HepG2 (cell line): Measurements from ENCODE around the gene CARTPT. TPM values are rescaled to one million over a fixed set of nuclear protein-coding genes. Genes with fewer than 3 reads are reported as not detected.

ENCODE experiments used
- ATAC-seq: fragments of 200-7000 bp; cut with Tn5 transposase; 3 replicates; pipeline ENCODE4 v1.9.1; 2020; ENCODE audit warnings: mild to moderate bottlenecking, moderate library complexity
- BruUV-seq: library from RNA; stranded (reverse); fragments of 400-500 nt; replicated peaks from 2 replicates; lab custom pipeline; 2021; lab: Mats Ljungman, UMichigan
- CTCF ChIA-PET: fragments of 300-600 bp; formaldehyde crosslinking; extraction: SDS; loops from one replicate; lab custom pipeline; 2021; ENCODE audit warnings: low total read pairs, inconsistent platforms, low intra/inter-chr PET ratio; lab: Yijun Ruan, JAX
- POLR2A ChIA-PET: fragments of 350-600 bp; sonication (Branson Sonifier 250); formaldehyde crosslinking; loops from one replicate; lab custom pipeline; 2020; ENCODE audit warnings: antibody characterized with exemption, inconsistent platforms; lab: Yijun Ruan, JAX
- DNase-seq: peaks from one replicate; pipeline ENCODE4 v3.0.0-alpha.2; 2015; ENCODE audit warnings: low spot score
- FAIRE-seq: peaks from 3 replicates; lab custom pipeline; 2011; peaks lifted over from hg19 to GRCh38; lab: Jason Lieb, UNC
- H2AFZ ChIP-seq: one replicate; pipeline ENCODE4 v1.6.1; 2011; ENCODE audit warnings: low read length, inconsistent platforms
- H3K27ac ChIP-seq: fragments of 300-600 bp; 3 replicates; pipeline ENCODE4 v1.8.0; 2011; ENCODE audit warnings: mixed run types, mild to moderate bottlenecking, mixed read lengths, low read length, inconsistent platforms; ENCODE audit not compliant: insufficient read depth; ENCODE audit errors: extremely low read length
- H3K27me3 ChIP-seq, 2 experiments: fragments of 200-600 bp in 1 of 2; 2 replicates in 1 of 2; 3 replicates in 1 of 2; pipeline versions ENCODE4 v1.6.0 to v1.8.0; 2011; ENCODE audit warnings: low read length in 2 of 2, mild to moderate bottlenecking in 2 of 2, moderate library complexity in 2 of 2, inconsistent platforms in 1 of 2; ENCODE audit not compliant: insufficient read depth in 2 of 2, control insufficient read depth in 1 of 2
- H3K36me3 ChIP-seq, 2 experiments: fragments of 200-600 bp in 1 of 2; replicated peaks in 1 of 2; 2 replicates in 1 of 2; 3 replicates in 1 of 2; pipeline versions ENCODE4 v1.5.1 to v1.8.0; 2011; ENCODE audit warnings: low read length in 2 of 2, inconsistent platforms in 1 of 2; ENCODE audit not compliant: insufficient read depth in 2 of 2, control insufficient read depth in 1 of 2
- H3K4me1 ChIP-seq: 2 replicates; pipeline ENCODE4 v1.5.1; 2012; ENCODE audit warnings: low read length, inconsistent platforms; ENCODE audit not compliant: insufficient read depth
- H3K4me2 ChIP-seq: 2 replicates; pipeline ENCODE4 v1.6.0; 2011; ENCODE audit warnings: low read depth, low read length, inconsistent platforms
- H3K4me3 ChIP-seq, 3 experiments: fragments of 200-600 bp in 1 of 3; sonication (generic), shearing (Covaris generic) in 1 of 3; replicated peaks in 1 of 3; 2 replicates each; pipeline ENCODE4 v1.5.1; 2011 to 2016; ENCODE audit warnings: low read length in 3 of 3, inconsistent platforms in 2 of 3, low read depth in 2 of 3, mild to moderate bottlenecking in 2 of 3, control low read depth in 1 of 3, mixed read lengths in 1 of 3; ENCODE audit not compliant: insufficient read depth in 1 of 3
- H3K79me2 ChIP-seq: one replicate; pipeline ENCODE4 v1.6.1; 2011; ENCODE audit warnings: low read length, inconsistent platforms; ENCODE audit not compliant: insufficient read depth
- H3K9ac ChIP-seq: 2 replicates; pipeline ENCODE4 v1.6.0; 2011; ENCODE audit warnings: mild to moderate bottlenecking, low read depth, low read length, inconsistent platforms; ENCODE audit not compliant: insufficient read depth
- H3K9me3 ChIP-seq: 2 replicates; pipeline ENCODE4 v1.5.1; 2012; ENCODE audit warnings: mild to moderate bottlenecking, low read length
- H4K20me1 ChIP-seq: 2 replicates; pipeline ENCODE4 v1.6.0; 2011; ENCODE audit warnings: inconsistent platforms, mild to moderate bottlenecking, low read length, moderate library complexity; ENCODE audit not compliant: insufficient read depth
- DNMT3B ChIP-seq: conservative IDR thresholded peaks from 2 replicates; pipeline ENCODE4 v1.6.1; 2016; ENCODE audit warnings: missing biosample characterization, control low read depth
- KMT2A ChIP-seq: sonication (generic); formaldehyde crosslinking; IDR thresholded peaks from 2 replicates; pipeline ENCODE4 v1.4.0; 2020; ENCODE audit warnings: missing genetic modification reagents
- RXRA ChIP-seq: sonication (generic); formaldehyde crosslinking; IDR thresholded peaks from 2 replicates; pipeline ENCODE4 v1.5.1; 2020; ENCODE audit warnings: missing genetic modification reagents
- SPEN ChIP-seq: sonication (generic); formaldehyde crosslinking; IDR thresholded peaks from 2 replicates; pipeline ENCODE4 v1.5.1; 2020; ENCODE audit warnings: low read depth, mild to moderate bottlenecking, missing genetic modification reagents
- TMF1 ChIP-seq: sonication (generic); formaldehyde crosslinking; IDR thresholded peaks from 2 replicates; pipeline ENCODE4 v1.8.1; 2022; ENCODE audit warnings: low read depth, missing genetic modification reagents
- ZMYM4 ChIP-seq: sonication (generic); formaldehyde crosslinking; IDR thresholded peaks from 2 replicates; pipeline ENCODE4 v1.8.1; 2023; ENCODE audit warnings: mild to moderate bottlenecking, missing genetic modification reagents
- ZNF598 ChIP-seq: sonication (generic); formaldehyde crosslinking; IDR thresholded peaks from 2 replicates; pipeline ENCODE4 v1.5.1; 2020; ENCODE audit warnings: mild to moderate bottlenecking, missing genetic modification reagents, borderline replicate concordance
- in situ Hi-C: cut with HindIII; loops from 2 replicates; pipeline ENCODE4 v1.10.0; 2017; ENCODE audit warnings: low pct_unique_long_range_greater_than_20kb; ENCODE audit not compliant: extremely low pct_ligation_motif_present
- intact Hi-C: fragments of 100-400 bp; cut with micrococcal nuclease; formaldehyde crosslinking; loops from one replicate; pipeline ENCODE4 v1.10.0; 2022; ENCODE audit not compliant: unreplicated experiment
- polyA plus RNA-seq, 8 experiments: library from polyadenylated mRNA; depleted of rRNA in 3 of 8; stranded (reverse) in 7 of 8; unstranded in 1 of 8; fragments of >200 nt; fragmentation: Illumina TruSeq in 4 of 8; extraction: Trizol in 4 of 8; gene quantifications; 2 replicates each; pipeline versions ENCODE4 v1.2.1 to v1.2.3, GENCODE V29; 2011 to 2016; ENCODE audit warnings: low read depth in 4 of 8, missing spikeins in 1 of 8, mixed read lengths in 1 of 8; ENCODE audit not compliant: insufficient read depth in 1 of 8
- total RNA-seq, 5 experiments: library from RNA; depleted of rRNA; stranded (reverse); fragments of >200 nt; fragmentation: Illumina TruSeq; extraction: Trizol; gene quantifications; 2 replicates each; pipeline ENCODE4 v1.2.3, GENCODE V29; 2016; ENCODE audit warnings: low read depth in 1 of 5

Gene CARTPT
- total and polyA plus RNA-seq, 2 of the 13 experiments (the other 11 are each of a cell fraction or from before 2014, with no cell fraction given) = not detected

- TF ChIP-seq KMT2A = no peak
Observed at GRCh38 chr5:71769287-71769686, 50.2 kb downstream of the CARTPT start (continued).

DNA sequence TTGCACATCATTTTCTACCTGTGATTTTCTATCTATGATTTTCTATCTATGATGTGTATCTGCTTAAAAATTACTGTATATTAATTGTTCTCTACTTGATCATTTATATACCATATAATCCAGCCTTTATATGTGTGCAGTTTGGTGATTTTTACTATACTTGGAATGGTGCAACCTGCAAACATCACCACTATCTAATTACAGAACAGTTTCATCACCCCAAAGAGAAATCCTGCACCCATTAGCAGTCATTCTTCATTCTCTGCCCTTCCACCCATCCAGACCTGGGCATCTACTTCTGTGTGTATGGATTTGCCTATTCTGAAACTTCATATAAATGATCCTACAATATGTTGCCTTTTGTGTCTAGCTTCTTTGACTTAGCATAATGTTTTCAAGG is 51.3 kb downstream of the CARTPT start:
- ATAC-seq (no peak), DNase-seq (no peak), FAIRE-seq (no peak)
- in situ Hi-C loops = no loop called here
- Histone ChIP-seq H4K20me1 (no peaks in the 10 kb centered on the region), H3K9me3 (no peaks in the 10 kb centered on the region), H3K9ac (no peak overlapping the region), H2AFZ (no peak overlapping the region), H3K36me3 (no peaks in the 10 kb centered on the region), H3K4me3 (no peak overlapping the region), H3K27me3 (no peaks in the 10 kb centered on the region; a peak in 1 of 5 replicates), H3K27ac (no peak overlapping the region), H3K4me1 (no peaks in the 10 kb centered on the region), H3K4me2 (no peak overlapping the region), H3K79me2 (no peaks in the 10 kb centered on the region)
- no TSS peak for BruUV-seq
- POLR2A ChIA-PET = no interaction called here
- intact Hi-C loops = no loop called here
- TF ChIP-seq RXRA (CRISPR knock-in tag) (no peak), ZNF598 (CRISPR knock-in tag) (no peak), SPEN (CRISPR knock-in tag) (no peak), TMF1 (CRISPR knock-in tag) (no peak), ZMYM4 (CRISPR knock-in tag) (no peak), DNMT3B (CRISPR knock-in tag) (no peak)
- CTCF ChIA-PET = no interaction called here

Other genes starting within 250 kb of the CARTPT start
- gene MCCC2, start 131.9 kb upstream of the CARTPT start, total RNA-seq (2016; rRNA removed; fragmentation: Illumina TruSeq; extraction: Trizol) = 83.6 and 133 TPM in 2 replicates
- gene MCCC2, start 131.9 kb upstream of the CARTPT start, polyA plus RNA-seq (2011; rRNA removed) = 32.4 and 44.8 TPM in 2 replicates